Liver (tissue), 9 donors: ENCODE data around the gene RSPRY1. TPM values are rescaled to one million over a fixed set of nuclear protein-coding genes. Genes with fewer than 3 reads are reported as not detected.

Experiments
- DNase-seq: peaks from one replicate; pipeline ENCODE4 v3.0.0-alpha.2; 2017; ENCODE audit warnings: low spot score
- H3K27ac ChIP-seq, 2 donors: one replicate each; pipeline ENCODE4 v1.7.0; 2013; ENCODE audit warnings: inconsistent platforms in 2 of 2, low read length in 2 of 2, control low read depth in 1 of 2, low read depth in 1 of 2, mild to moderate bottlenecking in 1 of 2
- H3K27me3 ChIP-seq, 4 donors: one replicate each; pipeline versions ENCODE4 v1.6.1 to v1.7.0; 2013; ENCODE audit warnings: low read length in 3 of 4, inconsistent platforms in 1 of 4, mild to moderate bottlenecking in 1 of 4, moderate library complexity in 1 of 4; ENCODE audit not compliant: control insufficient read depth in 4 of 4, insufficient read depth in 4 of 4
- H3K36me3 ChIP-seq, 4 donors: one replicate each; pipeline versions ENCODE4 v1.6.1 to v1.7.0; 2013; ENCODE audit warnings: low read length in 3 of 4, mild to moderate bottlenecking in 3 of 4, low read depth in 1 of 4, moderate library complexity in 1 of 4; ENCODE audit not compliant: control insufficient read depth in 4 of 4, insufficient read depth in 3 of 4
- H3K4me1 ChIP-seq, 4 donors: one replicate each; pipeline versions ENCODE4 v1.6.1 to v1.7.0; 2013; ENCODE audit warnings: low read length in 3 of 4, mild to moderate bottlenecking in 3 of 4, moderate library complexity in 1 of 4; ENCODE audit not compliant: control insufficient read depth in 4 of 4, insufficient read depth in 4 of 4
- H3K4me3 ChIP-seq, 3 donors: one replicate each; pipeline versions ENCODE4 v1.6.1 to v1.7.0; 2013; ENCODE audit warnings: low read length in 3 of 3, control low read depth in 1 of 3, low read depth in 1 of 3, mild to moderate bottlenecking in 1 of 3
- H3K9ac ChIP-seq, 2 donors: one replicate each; pipeline ENCODE4 v1.7.0; 2013; ENCODE audit warnings: low read length in 2 of 2, mild to moderate bottlenecking in 2 of 2, moderate library complexity in 2 of 2, control low read depth in 1 of 2, low read depth in 1 of 2
- H3K9me3 ChIP-seq, 4 donors: one replicate each; pipeline versions ENCODE4 v1.6.1 to v1.7.0; 2013; ENCODE audit warnings: low read length in 3 of 4; ENCODE audit not compliant: control insufficient read depth in 4 of 4
- ATF3 ChIP-seq: IDR thresholded peaks from 2 replicates; pipeline ENCODE4 v1.6.1; 2016; ENCODE audit warnings: antibody characterized with exemption
- CTCF ChIP-seq: fragments of 150-350 bp; IDR thresholded peaks from 2 replicates; pipeline ENCODE4 v1.5.1; 2017; ENCODE audit warnings: improper control_type of control experiment, low read depth, low read length; ENCODE audit not compliant: missing input control
- EGR1 ChIP-seq, 2 donors: IDR thresholded peaks; 2 replicates each; pipeline ENCODE4 v1.6.1; 2016 to 2018; ENCODE audit warnings: antibody characterized with exemption in 2 of 2, low read depth in 2 of 2
- FOXA1 ChIP-seq: IDR thresholded peaks from 2 replicates; pipeline ENCODE4 v1.6.1; 2016; ENCODE audit warnings: antibody characterized with exemption
- FOXA2 ChIP-seq: IDR thresholded peaks from 2 replicates; pipeline ENCODE4 v1.6.1; 2016; ENCODE audit warnings: antibody characterized with exemption
- GABPA ChIP-seq, 2 donors: IDR thresholded peaks in 1 of 2; conservative IDR thresholded peaks in 1 of 2; 2 replicates each; pipeline ENCODE4 v1.6.1; 2016; ENCODE audit warnings: antibody characterized with exemption in 2 of 2, mild to moderate bottlenecking in 1 of 2, moderate library complexity in 1 of 2
- HNF4A ChIP-seq, 2 donors: conservative IDR thresholded peaks; 2 replicates each; pipeline ENCODE4 v1.6.1; 2016; ENCODE audit warnings: antibody characterized with exemption in 2 of 2, mild to moderate bottlenecking in 2 of 2
- HNF4G ChIP-seq: IDR thresholded peaks from 2 replicates; pipeline ENCODE4 v1.6.1; 2016; ENCODE audit warnings: antibody characterized with exemption
- JUND ChIP-seq, 2 donors: IDR thresholded peaks; 2 replicates each; pipeline ENCODE4 v1.6.1; 2016; ENCODE audit warnings: antibody characterized with exemption in 2 of 2
- NR2F2 ChIP-seq: IDR thresholded peaks from 2 replicates; pipeline ENCODE4 v1.6.1; 2016; ENCODE audit warnings: antibody characterized with exemption
- RAD21 ChIP-seq, 2 donors: IDR thresholded peaks; 2 replicates each; pipeline ENCODE4 v1.6.1; 2016; ENCODE audit warnings: antibody characterized with exemption in 2 of 2, mild to moderate bottlenecking in 2 of 2
- RXRA ChIP-seq, 2 donors: IDR thresholded peaks; 2 replicates each; pipeline ENCODE4 v1.6.1; 2017 to 2018; ENCODE audit warnings: antibody characterized with exemption in 2 of 2, mild to moderate bottlenecking in 1 of 2
- SP1 ChIP-seq: IDR thresholded peaks from 2 replicates; pipeline ENCODE4 v1.6.1; 2018; ENCODE audit warnings: antibody characterized with exemption, mild to moderate bottlenecking
- TAF1 ChIP-seq: conservative IDR thresholded peaks from 2 replicates; pipeline ENCODE4 v1.6.1; 2016; ENCODE audit warnings: antibody characterized with exemption, mild to moderate bottlenecking
- YY1 ChIP-seq: IDR thresholded peaks from 2 replicates; pipeline ENCODE4 v1.6.1; 2016; ENCODE audit warnings: antibody characterized with exemption, mild to moderate bottlenecking
- WGBS: extraction: QIAGEN DNeasy Blood & Tissue Kit; methylation state at CpG from one replicate; pipeline ENCODE4 v1.1.7; 2013; 5-methylcytosine and 5-hydroxymethylcytosine counted together
- polyA plus RNA-seq, 2 donors: library from polyadenylated mRNA; stranded (reverse) in 1 of 2; unstranded in 1 of 2; fragments of 200-250 nt in 1 of 2; fragments of >200 nt in 1 of 2; fragmentation: Nextera tagmentation in 1 of 2; extraction: Ambion mirVana in 1 of 2; gene quantifications; one replicate each; pipeline versions ENCODE4 v1.2.1 to v1.2.3, GENCODE V29; 2013 to 2015
- total RNA-seq, 2 donors: library from RNA; depleted of rRNA; stranded (reverse); fragments of >200 nt; gene quantifications; one replicate each; pipeline ENCODE4 v1.2.3, GENCODE V29; 2014
- TF ChIP-seq, protein P1 (sequence below): IDR thresholded peaks from 2 replicates; pipeline ENCODE4 v1.6.1; 2016; ENCODE audit warnings: antibody characterized with exemption, mild to moderate bottlenecking
- TF ChIP-seq, protein P2 (sequence below): IDR thresholded peaks from 2 replicates; pipeline ENCODE4 v1.6.1; 2016; ENCODE audit warnings: antibody characterized with exemption
- donor health status: healthy.
- donor health status: healthy.
- donor health status: healthy.
- donor health status: healthy.
- donor health status: healthy.

The RSPRY1 gene
- total and polyA plus RNA-seq, 4 donors, result 10.9 to 27.6 (median 20.2) TPM

DNA sequence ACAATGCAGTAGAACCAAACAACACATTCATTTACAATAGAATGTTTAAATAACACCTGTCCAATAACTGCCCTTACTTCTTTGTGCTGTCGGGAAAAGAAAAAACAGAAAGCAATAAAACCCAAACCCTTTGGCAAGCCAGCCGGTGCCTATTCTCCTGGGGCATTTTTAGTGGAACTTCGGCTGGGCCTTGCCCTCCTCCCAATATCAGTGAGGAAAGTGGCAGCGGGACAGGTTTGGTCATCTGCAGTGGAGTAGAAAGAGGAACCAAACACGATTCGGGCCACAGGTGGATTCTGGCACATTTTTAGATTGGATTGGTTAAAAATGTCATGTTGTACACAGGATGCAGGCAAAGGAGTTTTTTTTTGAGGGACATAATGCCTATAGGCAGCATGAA is 32.3 kb upstream of the RSPRY1 start:
- WGBS, result 90% methylated on average over 6 of the region's 6 CpGs
- H3K27ac ChIP-seq, result no peak overlapping the region
- peaks cover 10 to 26% (median 21%) of the 10 kb centered on the region in 4 donors for H3K36me3 ChIP-seq
- H3K9me3 ChIP-seq, result no peaks in the 10 kb centered on the region
- no peaks in the 10 kb centered on the region for H3K27me3 ChIP-seq
- no peak overlapping the region for H3K4me3 ChIP-seq
- TF ChIP-seq EGR1 (IDR thresholded peaks at IDR 0.05; ENCODE audit: low read depth in 2 of 2) (no peak), SP1 (no peak), TAF1 (no peak), CTCF (no peak), RAD21 (IDR thresholded peaks at IDR 0.05) (no peak), YY1 (no peak), FOXA2 (no peak), HNF4G (no peak), FOXA1 (no peak), NR2F2 (no peak)
- H3K9ac ChIP-seq, result no peak overlapping the region
- no peaks in the 10 kb centered on the region for H3K4me1 ChIP-seq
- no peak for DNase-seq

DNA sequence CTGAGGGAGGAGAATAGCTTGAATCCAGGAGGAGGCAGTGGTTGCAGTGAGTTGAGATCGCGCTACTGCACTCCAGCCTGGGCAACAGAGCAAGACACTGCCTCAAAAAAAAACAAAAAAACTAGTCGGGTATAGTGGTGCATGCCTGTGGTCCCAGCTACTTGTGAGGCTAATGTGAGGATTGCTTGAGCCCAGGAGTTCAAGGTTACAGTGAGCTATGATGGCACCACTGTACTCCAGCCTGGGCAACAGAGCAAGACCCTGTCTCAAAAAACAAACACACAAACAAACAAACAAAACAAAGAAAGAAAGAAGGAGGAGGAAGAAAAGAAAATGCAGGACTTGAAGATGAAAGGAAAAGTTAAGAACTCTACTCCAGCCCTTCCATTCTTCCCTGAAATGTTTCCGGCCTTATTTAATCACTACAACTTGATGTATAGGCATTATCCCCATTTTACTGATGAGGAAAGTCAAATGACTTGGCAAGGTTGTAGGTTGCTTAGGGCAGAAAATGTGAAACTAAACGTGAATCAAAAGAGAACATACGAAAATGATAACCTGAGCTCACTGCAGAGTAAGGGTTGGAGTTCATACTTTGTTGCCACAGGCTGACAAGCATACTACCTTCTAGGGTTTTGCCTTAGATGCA is 30.3 kb upstream of the RSPRY1 start:
- no peaks in the 10 kb centered on the region for H3K27me3 ChIP-seq
- no peak overlapping the region for H3K27ac ChIP-seq
- peaks cover 10 to 34% (median 25%) of the 10 kb centered on the region in 4 donors for H3K36me3 ChIP-seq
- no peak for DNase-seq
- no peaks in the 10 kb centered on the region for H3K4me1 ChIP-seq
- TF ChIP-seq NR2F2, result no peak
- TF ChIP-seq ATF3, result no peak
- TF ChIP-seq JUND (IDR thresholded peaks at IDR 0.05), result no peak
- no peak for TF ChIP-seq HNF4G
- no peak for TF ChIP-seq YY1
- no peak for TF ChIP-seq FOXA1
- TF ChIP-seq GABPA (IDR thresholded peaks at IDR 0.05 in 1 of 2, conservative IDR thresholded peaks at IDR 0.05 in 1 of 2), result no peak
- TF ChIP-seq RXRA (IDR thresholded peaks at IDR 0.05), result no peak
- TF ChIP-seq TAF1, result no peak
- no peak for TF ChIP-seq CTCF
- TF ChIP-seq, protein P1, sequence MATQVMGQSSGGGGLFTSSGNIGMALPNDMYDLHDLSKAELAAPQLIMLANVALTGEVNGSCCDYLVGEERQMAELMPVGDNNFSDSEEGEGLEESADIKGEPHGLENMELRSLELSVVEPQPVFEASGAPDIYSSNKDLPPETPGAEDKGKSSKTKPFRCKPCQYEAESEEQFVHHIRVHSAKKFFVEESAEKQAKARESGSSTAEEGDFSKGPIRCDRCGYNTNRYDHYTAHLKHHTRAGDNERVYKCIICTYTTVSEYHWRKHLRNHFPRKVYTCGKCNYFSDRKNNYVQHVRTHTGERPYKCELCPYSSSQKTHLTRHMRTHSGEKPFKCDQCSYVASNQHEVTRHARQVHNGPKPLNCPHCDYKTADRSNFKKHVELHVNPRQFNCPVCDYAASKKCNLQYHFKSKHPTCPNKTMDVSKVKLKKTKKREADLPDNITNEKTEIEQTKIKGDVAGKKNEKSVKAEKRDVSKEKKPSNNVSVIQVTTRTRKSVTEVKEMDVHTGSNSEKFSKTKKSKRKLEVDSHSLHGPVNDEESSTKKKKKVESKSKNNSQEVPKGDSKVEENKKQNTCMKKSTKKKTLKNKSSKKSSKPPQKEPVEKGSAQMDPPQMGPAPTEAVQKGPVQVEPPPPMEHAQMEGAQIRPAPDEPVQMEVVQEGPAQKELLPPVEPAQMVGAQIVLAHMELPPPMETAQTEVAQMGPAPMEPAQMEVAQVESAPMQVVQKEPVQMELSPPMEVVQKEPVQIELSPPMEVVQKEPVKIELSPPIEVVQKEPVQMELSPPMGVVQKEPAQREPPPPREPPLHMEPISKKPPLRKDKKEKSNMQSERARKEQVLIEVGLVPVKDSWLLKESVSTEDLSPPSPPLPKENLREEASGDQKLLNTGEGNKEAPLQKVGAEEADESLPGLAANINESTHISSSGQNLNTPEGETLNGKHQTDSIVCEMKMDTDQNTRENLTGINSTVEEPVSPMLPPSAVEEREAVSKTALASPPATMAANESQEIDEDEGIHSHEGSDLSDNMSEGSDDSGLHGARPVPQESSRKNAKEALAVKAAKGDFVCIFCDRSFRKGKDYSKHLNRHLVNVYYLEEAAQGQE, result no peak
- no peak for TF ChIP-seq EGR1 (IDR thresholded peaks at IDR 0.05; ENCODE audit: low read depth in 2 of 2)
- no peak for TF ChIP-seq RAD21 (IDR thresholded peaks at IDR 0.05)
- TF ChIP-seq, protein P2, sequence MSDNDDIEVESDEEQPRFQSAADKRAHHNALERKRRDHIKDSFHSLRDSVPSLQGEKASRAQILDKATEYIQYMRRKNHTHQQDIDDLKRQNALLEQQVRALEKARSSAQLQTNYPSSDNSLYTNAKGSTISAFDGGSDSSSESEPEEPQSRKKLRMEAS, result no peak
- TF ChIP-seq HNF4A (conservative IDR thresholded peaks at IDR 0.05), result no peak
- TF ChIP-seq FOXA2, result no peak
- H3K9ac ChIP-seq, result no peak overlapping the region
- H3K9me3 ChIP-seq, result no peaks in the 10 kb centered on the region
- 79% methylated on average over 6 of the region's 6 CpGs for WGBS
- H3K4me3 ChIP-seq, result no peak overlapping the region
